Mammary epithelial cell (primary cell): ENCODE data around the gene KCNQ1.

Source experiments
- CTCF ChIP-seq, 2 donors: IDR thresholded peaks in 1 of 2; conservative IDR thresholded peaks in 1 of 2; 2 replicates each; pipeline ENCODE4 v1.5.1; 2011 to 2012; ENCODE audit warnings: inconsistent platforms in 2 of 2, low read length in 2 of 2, mild to moderate bottlenecking in 2 of 2, control low read depth in 1 of 2, low read depth in 1 of 2; ENCODE audit not compliant: insufficient read depth in 1 of 2; ENCODE audit errors: extremely low read depth in 1 of 2
- EZH2 ChIP-seq: IDR thresholded peaks from 2 replicates; pipeline ENCODE4 v1.6.1; 2012; ENCODE audit warnings: low read length, inconsistent platforms, borderline replicate concordance

GRCh38 chr11:2798951-2799761 is 354.3 kb downstream of the KCNQ1 start:
- TF ChIP-seq CTCF (conservative IDR thresholded peaks at IDR 0.05 in 1 of 2, IDR thresholded peaks at IDR 0.05 in 1 of 2; ENCODE audit: extremely low read depth in 1 of 2, insufficient read depth in 1 of 2, low read depth in 1 of 2, low read length in 2 of 2) (no peak), EZH2 (no peak)
